A673 (cell line): Measurements from ENCODE around the gene AHCYL2.

Source experiments
- EZH2 ChIP-seq: fragments of 200-600 bp; sonication (generic); IDR thresholded peaks from 2 replicates; pipeline ENCODE4 v1.6.1; 2017; ENCODE audit warnings: borderline replicate concordance, low read depth, mild to moderate bottlenecking, mixed read lengths, antibody characterized with exemption, low read length; ENCODE audit not compliant: poor library complexity, severe bottlenecking
- TF ChIP-seq, protein P1 (sequence below): fragments of 300-800, 200-600 bp; sonication (generic); conservative IDR thresholded peaks from 2 replicates; pipeline ENCODE4 v1.5.1; 2017; ENCODE audit warnings: low read depth, mild to moderate bottlenecking, antibody characterized with exemption, low read length, moderate library complexity, mixed read lengths

DNA sequence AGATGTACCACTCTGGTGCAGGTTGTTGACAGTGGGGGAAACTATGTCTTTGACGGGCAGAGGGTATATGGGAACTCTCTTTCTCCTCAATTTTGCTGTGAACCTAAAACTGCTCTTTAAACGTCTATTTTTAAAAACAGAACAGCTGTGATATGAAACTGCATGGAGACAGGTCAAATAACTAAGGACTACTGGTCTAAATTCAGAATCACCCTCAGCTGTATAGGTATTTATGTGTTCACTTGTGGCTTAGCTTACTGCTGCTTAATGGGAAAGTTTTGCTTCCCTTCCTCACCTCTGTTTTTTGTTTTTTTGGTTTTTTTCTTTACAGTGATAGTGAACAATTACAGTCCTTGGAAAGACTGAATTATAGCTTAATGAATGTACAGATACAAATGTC is 122.5 kb downstream of the AHCYL2 start:
- TF ChIP-seq, protein P1, sequence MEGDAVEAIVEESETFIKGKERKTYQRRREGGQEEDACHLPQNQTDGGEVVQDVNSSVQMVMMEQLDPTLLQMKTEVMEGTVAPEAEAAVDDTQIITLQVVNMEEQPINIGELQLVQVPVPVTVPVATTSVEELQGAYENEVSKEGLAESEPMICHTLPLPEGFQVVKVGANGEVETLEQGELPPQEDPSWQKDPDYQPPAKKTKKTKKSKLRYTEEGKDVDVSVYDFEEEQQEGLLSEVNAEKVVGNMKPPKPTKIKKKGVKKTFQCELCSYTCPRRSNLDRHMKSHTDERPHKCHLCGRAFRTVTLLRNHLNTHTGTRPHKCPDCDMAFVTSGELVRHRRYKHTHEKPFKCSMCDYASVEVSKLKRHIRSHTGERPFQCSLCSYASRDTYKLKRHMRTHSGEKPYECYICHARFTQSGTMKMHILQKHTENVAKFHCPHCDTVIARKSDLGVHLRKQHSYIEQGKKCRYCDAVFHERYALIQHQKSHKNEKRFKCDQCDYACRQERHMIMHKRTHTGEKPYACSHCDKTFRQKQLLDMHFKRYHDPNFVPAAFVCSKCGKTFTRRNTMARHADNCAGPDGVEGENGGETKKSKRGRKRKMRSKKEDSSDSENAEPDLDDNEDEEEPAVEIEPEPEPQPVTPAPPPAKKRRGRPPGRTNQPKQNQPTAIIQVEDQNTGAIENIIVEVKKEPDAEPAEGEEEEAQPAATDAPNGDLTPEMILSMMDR: no peak
- TF ChIP-seq EZH2: no peak
